GM19035 (cell line): Measurements from ENCODE around the gene MBNL2.

Experiments used
- ATAC-seq: cut with Tn5 transposase; IDR thresholded peaks from one replicate; pipeline ENCODE4 v1.9.1; 2021; ENCODE audit not compliant: unreplicated experiment

Gene MBNL2

DNA sequence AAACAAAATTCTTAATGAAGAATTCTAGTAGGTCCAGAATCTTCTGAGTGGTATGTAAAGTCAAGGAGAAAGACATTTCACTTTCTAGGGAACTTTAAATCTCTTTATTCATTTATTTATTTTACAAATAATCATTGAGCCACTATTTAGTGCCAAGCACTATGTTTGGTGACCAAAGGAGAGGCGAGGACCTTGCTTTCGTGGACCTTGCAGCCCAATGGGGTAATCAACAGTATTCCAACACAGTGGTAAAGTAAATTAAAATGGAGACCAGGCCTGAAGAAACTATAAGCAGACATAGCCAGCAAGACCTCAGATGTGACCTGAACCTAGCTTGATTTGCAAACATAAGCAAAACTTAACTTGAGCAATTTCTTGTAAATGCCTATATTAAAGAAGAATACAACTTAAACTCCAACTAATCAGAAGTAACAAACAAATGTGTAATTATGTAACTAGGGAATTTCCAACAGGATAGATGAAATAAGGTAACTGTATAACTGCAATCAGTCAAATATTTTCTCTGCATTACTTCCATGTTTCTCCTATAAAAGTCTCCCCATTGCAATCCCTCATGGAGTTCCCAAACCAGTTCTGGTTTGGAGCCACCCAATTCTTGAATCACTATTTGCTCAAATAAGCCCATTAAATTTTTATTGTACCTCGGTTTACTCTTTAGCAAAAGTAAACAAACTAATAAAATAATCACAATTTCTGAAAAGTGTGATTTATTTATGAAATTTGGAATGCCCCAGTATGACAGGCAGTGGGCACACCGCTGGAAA lies 67.6 kb downstream of the MBNL2 start:
- no peak for ATAC-seq

DNA sequence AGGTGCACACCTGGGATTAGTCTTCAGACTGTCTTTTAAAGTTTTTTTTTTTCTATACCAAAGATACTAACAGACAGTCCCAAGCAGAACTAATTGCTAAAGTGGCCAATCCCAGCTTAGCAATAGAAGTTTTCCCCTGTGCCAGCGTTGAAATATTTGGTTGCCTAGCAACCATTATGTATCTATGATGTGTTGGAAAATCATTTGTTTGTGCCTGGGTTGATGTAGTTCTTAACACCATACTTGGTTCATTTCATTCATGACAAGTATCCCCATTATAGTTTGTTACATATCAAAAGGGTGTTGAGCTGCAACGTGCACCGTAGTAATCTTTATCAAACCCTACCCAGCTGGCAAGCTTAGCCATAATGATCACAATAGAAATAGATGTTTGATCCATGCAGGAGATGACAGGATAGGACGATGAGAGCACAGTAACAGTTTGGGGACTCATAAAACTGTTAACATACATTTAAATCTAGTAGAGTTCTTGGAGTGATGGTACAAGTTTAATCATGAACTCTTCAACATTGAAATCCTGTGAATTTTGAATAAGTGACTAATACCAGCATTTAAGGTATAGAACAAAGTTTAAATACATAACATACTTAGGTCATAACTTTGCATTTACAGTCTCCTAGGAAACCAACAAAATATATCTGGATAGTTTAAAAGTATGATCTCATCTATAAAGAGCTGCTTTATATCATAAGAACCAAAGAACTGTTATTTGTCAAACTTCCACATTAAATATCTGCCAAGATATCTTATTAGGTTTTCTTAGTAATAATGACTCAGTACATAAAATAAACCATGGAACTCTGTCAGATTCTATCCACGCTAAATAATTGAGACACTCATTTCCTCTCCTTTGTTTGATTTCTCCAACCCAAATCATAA lies 73.4 kb downstream of the MBNL2 start:
- no peak for ATAC-seq

DNA sequence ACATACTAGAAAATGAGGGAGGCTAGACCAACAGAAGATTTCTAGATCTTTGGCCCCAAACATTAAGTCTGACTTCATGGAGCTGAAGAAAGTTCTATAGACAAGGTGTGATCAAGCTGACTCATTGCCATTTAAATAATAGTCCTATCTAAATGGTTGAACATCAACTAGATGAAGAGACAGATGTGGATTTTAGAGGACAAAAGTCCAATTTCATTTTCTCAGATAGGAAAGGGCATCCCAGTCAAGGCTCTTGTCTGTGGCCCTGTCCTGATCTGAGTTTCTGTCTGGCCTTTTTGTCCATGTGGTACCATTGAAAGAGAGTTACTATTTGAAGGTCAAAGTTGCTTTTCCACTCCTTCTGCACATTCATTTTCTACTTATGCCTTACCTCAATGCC lies 74.6 kb downstream of the MBNL2 start:
- ATAC-seq: no peak

DNA sequence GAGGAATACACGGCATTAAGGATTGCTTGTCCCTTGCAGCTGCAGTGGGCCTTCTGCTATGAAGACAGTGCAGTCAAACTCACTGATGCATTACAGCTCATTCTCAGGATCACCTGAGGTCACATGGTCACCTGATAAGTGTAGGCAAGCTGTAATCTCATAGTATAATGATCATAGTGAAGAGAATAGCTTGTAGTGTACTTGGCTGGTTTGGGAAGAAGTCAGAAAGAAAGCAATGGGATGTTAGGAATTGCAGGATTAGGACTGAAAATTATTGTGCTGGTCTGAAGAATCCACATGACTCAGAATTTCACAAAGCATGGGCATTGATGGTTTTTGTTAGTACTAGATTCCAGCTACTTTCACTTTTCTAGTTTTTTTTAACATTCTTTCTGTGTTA lies 76.7 kb downstream of the MBNL2 start:
- ATAC-seq: no peak

DNA sequence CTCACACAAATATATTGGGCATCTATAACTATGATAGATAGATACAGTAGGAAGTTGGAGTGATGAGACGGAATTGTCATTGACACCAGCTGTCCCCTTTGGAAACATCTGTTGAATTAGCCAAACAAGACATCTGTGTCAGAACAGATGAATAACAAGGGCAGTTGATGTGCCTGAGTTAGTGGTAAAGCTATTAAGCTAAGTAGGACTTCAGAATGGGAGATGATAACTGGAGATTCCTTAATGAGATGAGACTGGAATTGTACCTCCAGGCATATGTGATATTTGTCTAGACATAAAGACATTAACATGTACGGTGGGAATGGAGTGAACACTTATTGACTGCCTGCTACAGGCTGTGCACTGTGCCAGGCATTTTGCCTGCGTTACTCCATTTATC lies 78.7 kb downstream of the MBNL2 start:
- no peak for ATAC-seq

DNA sequence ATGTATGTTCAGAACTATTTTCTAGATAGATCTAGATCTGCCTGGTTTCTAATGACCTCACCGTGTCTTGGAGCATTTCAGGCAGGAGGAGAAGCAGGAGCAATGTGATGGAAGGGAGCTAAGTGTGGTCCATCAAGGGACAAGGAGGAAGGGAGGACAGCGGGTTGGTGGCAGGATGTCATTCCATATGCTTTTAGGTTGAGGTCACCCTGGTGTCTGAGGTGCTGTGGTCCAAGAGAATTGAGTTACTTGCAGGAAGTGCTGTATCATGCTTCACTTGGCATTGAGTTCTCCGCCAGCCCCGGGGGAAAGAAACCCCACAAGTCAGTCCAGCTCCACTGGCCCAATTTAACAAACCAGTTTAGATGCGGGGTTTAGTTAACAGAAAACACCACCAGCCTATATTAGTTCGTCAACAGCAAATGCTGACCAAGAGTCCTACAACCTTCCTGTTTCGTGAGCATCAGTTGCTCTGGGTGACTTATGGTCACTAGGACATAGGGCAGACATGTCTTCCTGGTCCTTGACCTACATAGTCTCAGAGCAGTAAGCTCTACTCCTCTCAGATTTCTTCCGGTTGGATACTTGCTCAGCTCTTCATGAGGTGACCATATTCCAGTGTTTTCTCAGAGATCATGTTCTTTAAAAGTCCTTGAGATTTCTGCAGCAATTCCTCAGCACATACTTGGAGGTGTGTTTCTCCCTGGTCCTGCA lies 79.4 kb downstream of the MBNL2 start:
- ATAC-seq: no peak

DNA sequence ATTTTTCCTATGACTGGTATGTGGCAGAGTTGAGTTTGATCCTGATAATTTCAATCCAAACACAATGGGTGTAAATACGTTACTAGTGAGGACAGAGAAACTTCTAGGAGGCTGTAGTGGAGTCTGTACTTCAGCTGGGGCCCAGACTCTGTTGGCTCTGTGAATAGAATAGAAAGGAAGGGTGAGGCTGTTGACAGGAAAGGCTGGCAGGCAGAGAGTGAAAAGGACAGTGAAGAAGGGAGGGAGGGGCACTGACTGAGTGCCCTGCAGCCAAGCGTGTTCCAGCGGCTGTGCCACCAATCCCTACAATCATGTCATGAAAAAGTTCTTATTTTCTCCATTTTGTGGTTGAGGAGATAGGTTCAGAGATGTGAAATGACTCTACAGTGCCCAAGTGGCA lies 80.5 kb downstream of the MBNL2 start:
- no peak for ATAC-seq

DNA sequence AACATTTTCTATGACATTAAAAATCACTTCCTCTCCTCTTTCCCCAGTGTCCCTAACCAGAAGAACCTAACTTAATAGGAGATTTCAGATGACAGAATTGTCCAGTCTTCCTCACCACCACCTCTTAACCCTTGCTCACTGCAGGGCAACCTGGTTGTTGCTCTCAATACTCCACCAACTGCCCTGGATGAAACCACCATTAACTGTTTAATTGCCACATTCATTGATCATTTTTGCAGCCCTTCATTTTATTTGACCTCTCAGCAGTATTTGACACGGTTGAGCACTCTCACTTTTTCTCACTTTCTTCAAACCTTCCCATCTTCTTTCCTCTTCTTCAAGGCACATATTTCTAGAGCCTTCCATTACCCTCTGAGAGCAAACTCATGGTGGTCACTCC lies 84.0 kb downstream of the MBNL2 start:
- ATAC-seq: no peak

DNA sequence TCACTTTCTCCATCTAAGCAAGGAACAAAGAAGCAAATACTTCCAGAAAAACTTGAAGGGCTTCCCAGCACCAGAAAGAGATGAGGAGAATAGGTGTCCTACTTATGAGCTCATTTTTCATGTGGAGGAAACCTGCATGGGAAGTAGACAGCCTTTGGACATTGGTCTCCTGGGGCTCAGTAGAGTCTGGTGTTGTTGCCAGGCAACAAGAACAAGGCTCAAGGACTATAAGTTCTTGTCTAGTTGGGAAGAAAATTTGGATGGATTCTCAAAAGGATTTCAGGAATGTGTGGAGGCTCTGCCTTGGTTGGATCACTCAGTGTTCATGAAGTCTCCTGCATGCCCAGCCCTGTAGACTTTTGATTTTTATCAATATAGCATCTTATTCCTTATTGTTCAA lies 84.5 kb downstream of the MBNL2 start:
- no peak for ATAC-seq

DNA sequence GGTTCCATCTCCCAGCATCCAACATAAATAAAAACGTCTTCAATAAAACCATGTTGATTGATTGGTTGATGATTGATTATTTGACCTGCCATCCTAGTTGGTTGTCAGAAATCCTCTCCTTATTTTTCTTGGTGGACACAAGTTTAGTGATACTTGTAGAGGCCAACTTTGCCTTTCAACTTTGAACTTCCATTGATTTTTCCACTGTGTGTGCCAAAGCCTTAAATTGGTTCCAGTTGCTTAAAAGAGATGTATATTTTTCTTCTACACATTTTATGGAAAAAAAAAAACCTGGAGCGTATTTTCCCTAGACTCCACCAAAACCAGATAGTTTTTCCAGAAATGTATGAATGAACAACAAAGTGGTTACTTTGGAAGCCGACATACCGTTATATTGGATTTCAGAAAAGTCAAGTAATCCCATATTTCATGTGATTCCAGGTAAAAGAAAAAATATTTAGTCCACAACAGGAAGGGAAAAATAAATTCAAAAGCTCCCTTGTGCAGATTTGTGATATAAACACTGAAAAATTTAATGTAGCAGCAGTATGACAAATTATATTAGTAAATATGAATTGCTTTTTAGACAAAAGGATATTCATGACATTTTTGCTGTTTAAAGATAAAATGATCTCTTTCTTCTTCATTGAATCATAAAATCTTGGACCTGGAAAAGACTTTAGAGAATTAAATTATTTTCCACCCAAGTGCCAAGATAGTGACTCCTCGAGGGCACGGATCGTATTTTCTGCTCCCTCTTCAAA lies 85.2 kb downstream of the MBNL2 start:
- no peak for ATAC-seq

DNA sequence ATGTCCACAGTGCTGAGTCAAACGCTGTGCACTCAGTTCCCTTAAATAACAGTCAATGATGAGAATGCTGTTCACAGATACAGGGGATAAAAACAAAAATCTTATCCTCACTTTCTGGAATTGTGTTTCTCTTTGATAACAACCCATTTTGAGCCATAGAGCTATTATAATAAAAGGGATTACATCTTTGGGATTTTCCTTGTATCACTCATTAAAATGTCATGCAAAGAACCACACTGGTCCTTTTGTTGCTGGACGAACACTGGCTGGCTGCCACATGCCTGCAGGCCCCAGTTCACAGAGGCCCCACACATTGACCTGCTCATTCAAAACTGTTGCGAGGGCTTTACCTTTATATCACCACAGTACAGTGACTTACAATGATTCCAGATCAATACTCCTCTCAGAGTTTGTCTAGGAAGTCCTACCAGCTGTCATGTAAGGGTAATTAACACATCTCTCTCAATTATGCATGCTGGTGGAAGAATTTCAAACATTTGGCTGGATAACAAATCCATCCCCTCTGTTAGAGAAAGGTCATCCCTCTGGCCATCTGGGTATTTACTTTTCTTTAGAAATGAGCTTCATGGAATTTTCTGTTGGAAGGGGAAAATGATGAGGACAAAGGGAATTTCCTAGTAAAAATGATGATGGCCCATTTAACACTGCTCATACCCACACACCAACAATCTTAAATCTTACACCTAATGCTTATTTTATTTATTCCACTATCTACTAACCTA lies 85.9 kb downstream of the MBNL2 start:
- no peak for ATAC-seq

DNA sequence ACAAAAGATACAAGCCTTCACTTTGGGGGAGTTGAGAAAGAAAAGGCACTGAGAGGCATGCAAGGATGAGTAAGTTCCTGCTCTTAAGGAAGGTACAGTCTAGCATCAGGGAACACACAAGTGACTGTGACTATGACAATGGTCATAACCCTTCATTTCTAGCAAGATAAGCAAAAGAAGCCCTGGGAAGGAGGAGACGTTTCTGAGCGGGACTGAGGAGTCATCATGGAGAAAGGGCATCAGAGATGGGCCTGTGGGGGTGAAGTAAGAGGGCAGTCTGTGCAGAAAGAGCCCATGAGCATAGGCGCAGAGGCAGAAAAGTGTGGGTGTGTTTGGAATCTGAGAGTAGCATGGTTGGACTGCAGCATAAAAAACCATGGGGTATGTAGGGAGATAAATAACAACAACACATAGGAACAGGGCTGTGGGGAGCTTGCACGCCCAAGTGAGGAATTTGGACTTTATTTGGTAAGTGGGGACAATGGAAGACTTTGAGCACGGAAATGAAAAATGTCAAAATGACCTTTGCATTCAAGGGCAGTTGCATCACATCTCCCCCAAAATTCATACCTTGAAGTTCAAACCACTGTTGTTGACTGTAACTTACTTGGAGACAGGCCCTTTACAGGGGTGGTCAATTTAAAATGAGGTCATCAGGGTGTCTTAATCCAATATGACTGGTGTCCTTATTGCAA lies 86.7 kb downstream of the MBNL2 start:
- ATAC-seq: no peak

DNA sequence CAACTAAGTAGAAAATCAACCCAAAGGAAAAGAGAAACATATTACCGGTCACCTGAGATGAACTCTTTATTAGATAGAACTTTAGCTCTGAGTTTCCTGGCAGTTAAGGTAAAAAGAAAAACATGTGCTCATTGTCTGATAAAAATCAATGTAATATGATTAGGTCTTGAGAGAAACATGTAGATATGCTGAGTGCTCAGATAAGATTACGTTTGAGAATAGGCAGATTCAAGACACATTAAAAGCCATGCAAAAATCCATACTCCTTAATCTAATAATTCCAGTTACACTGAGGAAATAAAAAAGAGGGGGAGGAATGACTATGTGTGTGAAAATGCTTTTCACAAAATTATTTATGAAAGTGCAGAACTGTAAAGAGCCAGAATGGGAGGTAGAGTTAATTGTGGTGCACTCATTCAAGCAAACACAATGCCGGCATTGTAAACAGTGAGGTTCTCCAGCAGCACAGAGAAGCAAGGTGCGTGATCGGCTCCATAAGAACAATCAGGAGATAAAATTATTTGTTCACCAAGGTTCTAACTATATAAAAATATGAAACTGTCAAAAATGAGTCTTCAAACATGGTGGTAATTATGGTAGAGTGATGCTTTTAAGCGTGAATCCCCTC lies 88.8 kb downstream of the MBNL2 start:
- no peak for ATAC-seq

DNA sequence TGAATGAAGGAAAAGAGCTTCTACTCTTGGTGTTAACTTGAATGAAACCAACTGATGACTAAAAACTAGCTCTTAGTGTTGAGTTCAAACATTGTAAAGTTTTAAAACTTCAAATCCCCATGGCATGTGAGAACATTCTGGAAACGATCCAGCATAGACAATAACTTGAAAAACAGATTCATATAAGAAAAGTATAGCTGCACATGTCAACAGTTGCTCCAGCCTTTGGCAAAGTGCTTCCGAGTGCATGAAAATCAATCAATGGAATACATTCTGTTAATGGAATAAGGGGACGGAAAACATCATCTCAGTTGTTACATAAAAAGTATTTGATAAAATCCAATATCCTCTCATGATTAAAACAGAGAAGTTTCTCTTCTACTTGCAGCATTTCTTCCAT lies 89.8 kb downstream of the MBNL2 start:
- ATAC-seq: no peak

DNA sequence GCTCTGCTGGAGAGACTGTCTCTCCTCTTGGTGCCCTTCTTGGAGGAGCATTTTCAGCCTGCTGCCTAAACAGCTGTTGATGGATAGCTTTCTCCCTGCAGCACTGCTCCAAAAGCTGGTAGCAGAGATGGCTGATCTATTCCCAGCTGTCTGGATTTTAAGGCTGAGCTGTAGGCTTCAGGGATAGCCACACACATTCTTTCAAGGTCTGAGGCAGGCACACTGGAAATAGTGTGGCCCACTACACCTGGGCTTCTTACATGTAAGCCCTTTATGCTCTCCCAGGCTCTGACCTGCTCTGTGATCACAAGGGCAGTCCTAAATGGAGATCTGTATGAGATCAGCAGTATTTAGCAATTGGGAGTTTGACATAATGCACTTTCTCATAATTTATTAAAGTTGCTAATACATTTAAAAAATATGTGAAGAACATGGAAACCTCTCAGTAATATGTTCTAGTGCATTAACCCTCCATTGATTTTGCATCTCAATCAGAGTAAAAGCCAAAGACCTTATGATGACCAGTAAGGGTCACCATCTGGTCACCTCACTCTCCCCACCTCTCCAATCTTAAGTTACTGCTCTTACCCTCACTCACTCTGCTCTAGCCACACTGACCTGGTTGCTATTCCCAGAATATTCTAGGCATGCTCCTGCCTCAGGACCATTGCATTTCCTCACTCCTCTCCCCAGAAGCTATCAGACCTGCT lies 91.6 kb downstream of the MBNL2 start:
- ATAC-seq: no peak

DNA sequence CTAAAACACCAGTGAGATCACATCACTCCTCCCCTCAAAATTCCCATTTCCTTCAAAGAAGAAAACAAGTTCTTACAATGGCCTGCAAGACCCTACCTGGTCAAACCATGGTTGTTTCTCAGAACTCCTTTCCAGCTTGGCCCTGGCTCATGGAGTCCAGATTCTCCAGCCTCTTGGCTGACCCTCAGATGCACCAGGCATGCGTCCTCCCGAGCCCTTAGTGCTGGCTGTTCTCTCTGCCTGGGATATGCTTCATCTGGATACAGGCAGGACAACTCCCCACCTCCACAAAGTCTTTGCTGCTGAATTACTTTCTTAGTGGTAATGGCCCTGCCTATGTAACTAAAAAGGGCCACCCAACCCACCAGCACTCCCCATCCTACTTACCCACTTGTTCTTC lies 94.3 kb downstream of the MBNL2 start:
- no peak for ATAC-seq

DNA sequence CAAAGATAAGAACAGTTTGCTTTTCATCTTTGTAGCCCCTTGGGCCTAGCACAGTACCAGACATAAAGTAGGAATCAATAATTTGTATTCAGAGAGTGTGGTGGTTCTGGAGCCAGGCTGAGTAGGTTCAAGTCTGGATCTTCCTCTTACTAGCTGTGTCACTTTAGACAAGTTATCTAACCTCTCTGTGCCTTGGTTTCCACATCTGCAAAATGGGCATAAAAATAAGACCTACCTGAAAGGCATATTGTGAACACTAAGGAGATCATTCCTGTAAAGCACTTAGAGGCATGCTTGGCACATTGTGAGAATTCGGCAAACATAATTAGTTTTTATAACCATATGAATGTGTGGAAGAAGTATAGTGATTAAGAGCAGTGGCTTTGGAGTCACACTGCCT lies 95.8 kb downstream of the MBNL2 start:
- no peak for ATAC-seq

DNA sequence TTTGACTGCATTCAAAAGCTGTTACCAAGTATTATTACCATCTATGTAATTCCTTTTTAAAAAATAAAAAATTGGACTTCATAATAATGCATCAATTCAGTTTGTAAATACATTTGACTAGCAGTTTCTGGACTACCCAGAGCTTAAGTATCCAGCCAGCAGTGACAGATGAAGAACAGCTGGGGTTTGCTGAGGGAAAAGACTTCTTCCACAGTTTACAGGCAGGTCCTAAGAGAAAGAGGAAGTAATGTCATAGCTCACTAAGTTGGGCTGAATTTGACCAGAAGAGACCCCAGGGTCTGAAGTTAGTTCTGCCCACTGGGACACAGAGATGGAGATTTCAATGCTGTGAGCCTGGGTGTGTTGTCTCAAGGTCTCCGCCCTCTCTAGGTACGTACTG lies 96.4 kb downstream of the MBNL2 start:
- no peak for ATAC-seq
